ENCODE measurements around the gene PLCB2. TPM values are rescaled to one million over a fixed set of nuclear protein-coding genes. Genes with fewer than 3 reads are reported as not detected.

Gene PLCB2
- total and polyA plus RNA-seq, 7 experiments from 2014 or later: 19.8 to 359 (median 181) TPM

DNA sequence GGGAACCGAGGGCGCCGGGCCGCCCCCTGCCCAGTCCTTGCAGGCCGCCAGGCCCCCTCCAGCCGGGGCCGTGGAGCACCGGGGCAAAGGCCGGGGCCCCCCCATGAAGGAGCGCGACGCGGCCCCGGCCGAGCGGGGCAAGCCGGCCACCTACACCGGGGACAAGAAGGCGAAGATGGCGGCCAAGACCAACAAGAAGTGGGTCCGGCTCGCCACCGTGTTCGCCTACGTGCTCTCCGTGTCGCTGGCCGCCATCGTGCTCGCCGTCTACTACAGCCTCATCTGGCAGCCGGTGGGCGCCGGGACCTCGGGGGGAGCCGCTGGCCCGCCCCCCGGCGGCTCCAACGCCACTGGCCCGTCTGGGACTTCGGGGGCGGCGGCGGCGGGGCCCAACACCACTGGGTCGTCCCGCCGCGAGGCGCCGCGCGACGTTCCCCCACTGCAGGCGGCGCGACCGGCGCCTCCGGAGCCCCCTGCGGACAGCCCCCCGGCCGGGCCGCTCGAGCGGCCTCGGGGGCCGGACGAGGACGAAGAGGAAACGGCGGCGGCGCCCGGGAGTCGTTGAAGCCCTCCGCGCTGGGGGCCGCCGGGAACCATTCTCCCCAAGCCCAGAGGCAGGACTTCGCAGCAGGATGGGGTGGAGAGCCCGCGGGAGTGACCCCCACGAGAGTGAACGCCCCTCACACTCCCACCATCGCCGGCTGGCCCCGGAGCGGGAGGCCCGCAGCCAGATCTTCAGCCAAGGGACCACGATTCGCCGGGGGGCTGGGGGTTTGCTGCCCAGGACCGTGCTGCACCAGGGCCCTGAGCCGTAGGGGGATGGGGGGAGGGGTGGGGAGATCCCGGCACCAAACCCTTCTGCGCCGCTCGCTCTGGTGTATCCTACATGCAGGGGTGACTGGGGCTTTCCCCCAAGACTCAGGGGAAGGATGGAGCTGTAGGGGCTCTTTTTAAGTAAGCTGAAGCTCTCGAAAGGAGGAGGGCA lies 16.5 kb upstream of the PLCB2 start:
- H3K36me3 ChIP-seq (ENCODE audit: control insufficient read depth in 2 of 3, insufficient read depth in 3 of 3, low read length in 3 of 3): no peaks in the 10 kb centered on the region
- Mint-ChIP-seq H3K4me1 (peaks cover 19 to 56% (median 46%) of the 10 kb centered on the region in 7 donors), H3K4me3 (peak overlapping the region; percentile 69 to 88 (median 84)), H3K27me3 (peaks cover 0 to 19% (median 0%) of the 10 kb centered on the region in 5 donors), H3K27ac (peak overlapping the region in 7 of 9 donors; percentile 28 to 78 (median 52)), H3K36me3 (peaks cover 0 to 11% (median 0%) of the 10 kb centered on the region in 5 donors), H3K9me3 (no peaks in the 10 kb centered on the region)
- no peak for ATAC-seq
- H3K4me1 ChIP-seq (ENCODE audit: control insufficient read depth in 2 of 2, insufficient read depth in 2 of 2, low read length in 2 of 2): peaks cover 15% of the 10 kb centered on the region in 2 donors
- ChIA-PET POLR2A (interaction anchor here (0.8 to 4.9 kb wide), 6 partner anchors 7 to 58 kb away, joined by 3 to 35 read pairs (median 8); partner anchors contain the start of genes KNSTRN and PLCB2), CTCF (interaction anchor here (1.1 to 19.9 kb wide), 8 partner anchors 13 to 98 kb away, joined by 3 to 366 read pairs (median 6); partner anchors contain the start of gene CCDC9B)
- intact Hi-C loops (cut with micrococcal nuclease): loop anchor here (1.0 to 5.0 kb wide), 13 partner anchors 16 to 793 kb away; partner anchors contain the start of genes ANKRD63 (in 2 of the 2), DISP2 (in 2 of the 2), BUB1B (in 1 of the 2) and EIF2AK4 (in 1 of the 2)
- no peaks in the 10 kb centered on the region for H3K9me3 ChIP-seq (ENCODE audit: control insufficient read depth in 2 of 3, low read length in 3 of 3)
- H3K27me3 ChIP-seq (ENCODE audit: control insufficient read depth in 2 of 2, insufficient read depth in 2 of 2, low read length in 2 of 2): no peaks in the 10 kb centered on the region
- peak overlapping the region; percentile 34 for H3K4me3 ChIP-seq (ENCODE audit: low read length)
- no peak overlapping the region for H3K27ac ChIP-seq (ENCODE audit: low read depth, low read length)
- DNase-seq: peak in 4 of 9 donors; percentile 16 to 67 (median 24)

DNA sequence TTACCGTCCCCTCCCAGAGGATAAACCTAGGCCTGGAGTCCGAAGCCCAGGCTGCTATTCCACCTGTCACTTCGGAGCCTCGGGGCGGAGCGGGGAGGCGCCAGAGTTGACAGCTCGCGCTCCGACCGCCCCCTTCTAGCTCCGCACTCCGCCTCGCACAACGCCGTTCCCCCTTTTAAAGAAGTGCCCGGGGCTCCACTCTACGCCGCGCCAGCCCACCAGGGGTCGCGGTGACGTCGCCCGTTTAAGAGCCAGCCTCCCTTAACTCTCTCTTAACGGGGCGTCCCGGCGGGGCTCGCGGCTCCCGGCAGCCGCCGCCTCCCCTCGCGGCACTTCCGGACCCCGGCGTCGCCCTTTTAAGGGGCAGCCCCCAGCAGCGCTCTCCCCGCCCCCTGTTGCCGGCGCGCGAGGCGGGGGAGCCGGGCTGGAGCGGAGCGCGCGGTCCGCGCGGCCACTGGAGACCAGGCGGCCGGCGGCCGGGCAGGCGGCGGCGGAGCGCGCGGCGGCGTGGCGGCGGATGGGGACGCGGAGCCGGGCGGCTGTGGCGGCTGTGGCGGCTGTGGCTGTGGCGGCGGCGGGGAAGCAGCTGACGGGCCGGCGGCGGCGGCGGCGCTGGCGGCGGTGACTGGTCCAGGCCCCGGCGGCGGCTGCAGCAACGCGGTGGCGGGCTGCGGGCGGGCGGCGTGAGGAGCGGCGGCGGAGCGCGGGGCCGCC lies 15.7 kb upstream of the PLCB2 start, which contains the start of gene INAFM2:
Gene INAFM2, plus strand, starts transcription at position 454 of the 714 bp plus-strand sequence. CDS start 364 bp downstream, outside the sequence.
- Histone ChIP-seq H3K36me3 (ENCODE audit: control insufficient read depth in 2 of 3, insufficient read depth in 3 of 3, low read length in 3 of 3) (no peaks in the 10 kb centered on the region), H3K9me3 (ENCODE audit: control insufficient read depth in 2 of 3, low read length in 3 of 3) (no peaks in the 10 kb centered on the region), H3K27me3 (ENCODE audit: control insufficient read depth in 2 of 2, insufficient read depth in 2 of 2, low read length in 2 of 2) (no peaks in the 10 kb centered on the region), H3K27ac (ENCODE audit: low read depth, low read length) (peak within 1 kb of the TSS; percentile 66), H3K4me3 (ENCODE audit: low read length) (peak within 1 kb of the TSS; percentile 34), H3K4me1 (ENCODE audit: control insufficient read depth in 2 of 2, insufficient read depth in 2 of 2, low read length in 2 of 2) (peaks cover 15% of the 10 kb centered on the region in 2 donors)
- H3K4me1 Mint-ChIP-seq: peaks cover 19 to 51% (median 43%) of the 10 kb centered on the region in 7 donors
- H3K27me3 Mint-ChIP-seq: peaks cover 0 to 23% (median 0%) of the 10 kb centered on the region in 5 donors
- ATAC-seq (peak; percentile 95), DNase-seq (peak; percentile 77 to 91 (median 89))
- peak within 1 kb of the TSS in 8 of 9 donors; percentile 56 to 86 (median 80) for H3K27ac Mint-ChIP-seq
- POLR2A ChIA-PET: interaction anchor here (0.6 to 8.6 kb wide), 10 partner anchors 8 to 275 kb away, joined by 3 to 93 read pairs (median 4); partner anchors contain the start of genes IVD and PLCB2
- intact Hi-C loops (cut with micrococcal nuclease): loop anchor here (1.0 to 5.0 kb wide), 12 partner anchors 15 to 794 kb away; partner anchors contain the start of genes ANKRD63 (in 2 of the 2), BUB1B (in 1 of the 2), DISP2 (in 1 of the 2) and EIF2AK4 (in 1 of the 2)
- peak within 1 kb of the TSS; percentile 69 to 89 (median 84) for H3K4me3 Mint-ChIP-seq
- CTCF ChIA-PET: interaction anchor here (0.6 to 19.9 kb wide), 10 partner anchors 9 to 178 kb away, joined by 3 to 366 read pairs (median 5); partner anchors contain the start of genes CCDC9B and PLCB2
- no peaks in the 10 kb centered on the region for H3K9me3 Mint-ChIP-seq
- H3K36me3 Mint-ChIP-seq: peaks cover 0 to 11% (median 0%) of the 10 kb centered on the region in 5 donors

DNA sequence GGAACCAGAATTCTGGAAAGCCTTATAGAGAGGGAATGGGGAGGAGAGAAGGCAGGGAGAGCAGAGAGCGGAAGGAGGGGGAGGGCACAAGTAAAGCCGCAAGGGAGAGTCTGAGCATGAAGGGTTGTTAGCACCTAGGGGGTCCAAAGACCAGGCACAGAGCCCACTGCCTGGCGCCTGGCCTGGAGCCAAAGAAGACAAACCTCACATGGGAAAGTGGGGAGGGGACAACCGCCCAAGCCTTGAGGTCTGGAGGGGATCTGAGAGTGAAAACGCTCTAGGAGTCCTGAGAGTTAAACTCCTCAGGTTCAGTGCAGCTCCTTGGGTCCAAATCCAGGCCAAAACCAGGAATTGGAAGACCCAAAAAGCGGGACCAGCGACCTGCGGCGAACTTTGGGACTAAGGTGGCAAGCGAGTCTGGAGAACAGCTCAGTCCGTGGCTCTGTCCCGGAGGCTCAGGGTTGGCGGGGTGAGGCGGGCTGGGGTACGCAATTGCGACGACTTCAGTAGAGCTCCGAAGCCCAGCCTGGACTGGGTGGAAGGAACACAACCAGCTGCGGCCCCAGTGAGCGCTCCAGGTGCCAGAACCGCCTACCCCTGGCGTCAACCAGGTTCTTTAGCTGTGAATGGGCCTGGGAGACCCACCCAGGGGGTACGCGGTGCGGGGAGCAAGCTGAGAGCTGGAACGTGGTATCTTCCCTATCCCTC lies 14.9 kb upstream of the PLCB2 start:
- Mint-ChIP-seq H3K4me3 (peak overlapping the region; percentile 69 to 89 (median 83)), H3K36me3 (peaks cover 0 to 10% (median 0%) of the 10 kb centered on the region in 5 donors), H3K27me3 (peaks cover 0 to 27% (median 0%) of the 10 kb centered on the region in 5 donors), H3K9me3 (no peaks in the 10 kb centered on the region), H3K27ac (peak overlapping the region in 6 of 9 donors; percentile 56 to 86 (median 82)), H3K4me1 (peaks cover 19 to 47% (median 37%) of the 10 kb centered on the region in 7 donors)
- no peaks in the 10 kb centered on the region for H3K36me3 ChIP-seq (ENCODE audit: control insufficient read depth in 2 of 3, insufficient read depth in 3 of 3, low read length in 3 of 3)
- no peaks in the 10 kb centered on the region for H3K27me3 ChIP-seq (ENCODE audit: control insufficient read depth in 2 of 2, insufficient read depth in 2 of 2, low read length in 2 of 2)
- POLR2A ChIA-PET: interaction anchor here (0.6 to 8.6 kb wide), 11 partner anchors 8 to 274 kb away, joined by 3 to 93 read pairs (median 4); partner anchors contain the start of genes IVD and PLCB2
- intact Hi-C loops (cut with micrococcal nuclease): loop anchor here (1.0 to 5.0 kb wide), 12 partner anchors 14 to 795 kb away; partner anchors contain the start of genes ANKRD63 (in 2 of the 2), BUB1B (in 1 of the 2), DISP2 (in 1 of the 2) and EIF2AK4 (in 1 of the 2)
- ATAC-seq (no peak), DNase-seq (no peak)
- no peaks in the 10 kb centered on the region for H3K9me3 ChIP-seq (ENCODE audit: control insufficient read depth in 2 of 3, low read length in 3 of 3)
- CTCF ChIA-PET: interaction anchor here (0.5 to 19.9 kb wide), 11 partner anchors 8 to 243 kb away, joined by 3 to 366 read pairs (median 4); partner anchors contain the start of genes CCDC9B and PLCB2
- H3K27ac ChIP-seq (ENCODE audit: low read depth, low read length): peak overlapping the region; percentile 66
- H3K4me1 ChIP-seq (ENCODE audit: control insufficient read depth in 2 of 2, insufficient read depth in 2 of 2, low read length in 2 of 2): peaks cover 15% of the 10 kb centered on the region in 2 donors
- peak overlapping the region; percentile 31 for H3K4me3 ChIP-seq (ENCODE audit: low read length)

DNA sequence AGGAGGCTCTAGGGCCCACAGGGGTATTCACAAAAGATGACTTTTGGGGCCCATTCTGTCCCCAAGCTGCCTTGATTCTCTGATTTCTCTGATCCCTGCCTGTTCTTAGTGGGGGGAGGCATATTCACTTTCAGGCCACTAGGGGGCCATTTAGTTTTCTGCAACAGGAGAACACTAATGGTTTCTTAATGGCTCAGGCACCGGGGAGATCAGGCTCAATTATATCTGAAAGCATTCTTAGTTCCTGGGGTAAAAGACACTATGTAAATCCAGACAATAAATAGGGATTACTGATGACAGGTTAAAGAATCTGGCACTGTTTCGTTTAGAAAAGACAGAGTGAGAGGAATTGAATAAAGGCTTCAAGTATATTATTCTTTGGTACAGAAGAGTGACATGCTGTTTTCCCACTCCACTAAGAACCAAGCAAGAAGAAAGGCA lies 13.2 kb upstream of the PLCB2 start:
- Histone ChIP-seq H3K4me1 (ENCODE audit: control insufficient read depth in 2 of 2, insufficient read depth in 2 of 2, low read length in 2 of 2) (peaks cover 15% of the 10 kb centered on the region in 2 donors), H3K27ac (ENCODE audit: low read depth, low read length) (no peak overlapping the region), H3K9me3 (ENCODE audit: control insufficient read depth in 2 of 3, low read length in 3 of 3) (no peaks in the 10 kb centered on the region), H3K36me3 (ENCODE audit: control insufficient read depth in 2 of 3, insufficient read depth in 3 of 3, low read length in 3 of 3) (no peaks in the 10 kb centered on the region), H3K4me3 (ENCODE audit: low read length) (no peak overlapping the region), H3K27me3 (ENCODE audit: control insufficient read depth in 2 of 2, insufficient read depth in 2 of 2, low read length in 2 of 2) (no peaks in the 10 kb centered on the region)
- Mint-ChIP-seq H3K27ac (peak overlapping the region in 8 of 9 donors; percentile 31 to 89 (median 42)), H3K9me3 (no peaks in the 10 kb centered on the region), H3K27me3 (peaks cover 0 to 42% (median 0%) of the 10 kb centered on the region in 5 donors), H3K4me3 (peak overlapping the region in 6 of 10 donors; percentile 4 to 53 (median 26)), H3K36me3 (peaks cover 0 to 7% (median 0%) of the 10 kb centered on the region in 5 donors), H3K4me1 (peaks cover 19 to 38% (median 31%) of the 10 kb centered on the region in 7 donors)
- CTCF ChIA-PET: interaction anchor here (0.7 to 19.9 kb wide), 6 partner anchors 8 to 101 kb away, joined by 3 to 366 read pairs (median 7); partner anchors contain the start of genes CCDC9B and PLCB2
- ATAC-seq (peak; percentile 31), DNase-seq (peak in 8 of 9 donors; percentile 41 to 76 (median 70))
- POLR2A ChIA-PET: interaction anchor here (0.6 to 8.6 kb wide), 5 partner anchors 11 to 262 kb away, joined by 3 to 93 read pairs (median 3); partner anchors contain the start of gene PLCB2
- intact Hi-C loops (cut with micrococcal nuclease): loop anchor here (1.0 to 5.0 kb wide), 11 partner anchors 14 to 796 kb away; partner anchors contain the start of genes ANKRD63 (in 2 of the 2), FSIP1 (in 2 of the 2), BUB1B (in 1 of the 2) and EIF2AK4 (in 1 of the 2)

DNA sequence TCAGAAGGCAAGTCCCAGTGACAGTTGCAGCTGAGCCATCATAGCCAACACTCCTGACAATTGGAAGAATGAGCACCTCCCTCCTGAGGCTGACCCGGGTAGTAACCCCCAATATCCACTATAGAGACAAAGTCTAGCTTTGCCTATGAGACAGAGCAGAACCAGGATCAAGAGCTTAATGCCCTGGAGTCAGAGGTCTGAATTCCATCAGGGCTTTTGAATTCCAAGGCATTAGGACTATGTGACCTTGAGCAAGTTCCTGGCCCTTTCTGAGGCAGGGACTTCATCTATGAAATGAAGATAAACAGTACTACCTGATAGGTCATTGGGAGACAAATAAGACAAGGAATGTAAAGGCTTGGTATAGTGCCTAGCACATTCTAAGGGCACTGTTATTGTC lies 12.7 kb upstream of the PLCB2 start:
- POLR2A ChIA-PET: interaction anchor here (0.9 to 8.6 kb wide), 4 partner anchors 11 to 19 kb away, joined by 3 to 93 read pairs (median 3); partner anchors contain the start of gene PLCB2
- H3K4me3 Mint-ChIP-seq: no peak overlapping the region
- ATAC-seq (no peak), DNase-seq (no peak)
- Histone ChIP-seq H3K4me3 (ENCODE audit: low read length) (no peak overlapping the region), H3K27me3 (ENCODE audit: control insufficient read depth in 2 of 2, insufficient read depth in 2 of 2, low read length in 2 of 2) (no peaks in the 10 kb centered on the region), H3K36me3 (ENCODE audit: control insufficient read depth in 2 of 3, insufficient read depth in 3 of 3, low read length in 3 of 3) (no peaks in the 10 kb centered on the region), H3K4me1 (ENCODE audit: control insufficient read depth in 2 of 2, insufficient read depth in 2 of 2, low read length in 2 of 2) (peaks cover 14 to 15% of the 10 kb centered on the region in 2 donors), H3K27ac (ENCODE audit: low read depth, low read length) (no peak overlapping the region), H3K9me3 (ENCODE audit: control insufficient read depth in 2 of 3, low read length in 3 of 3) (no peaks in the 10 kb centered on the region)
- peak overlapping the region in 1 of 9 donors; percentile 55 for H3K27ac Mint-ChIP-seq
- H3K27me3 Mint-ChIP-seq: peaks cover 0 to 47% (median 0%) of the 10 kb centered on the region in 5 donors
- H3K4me1 Mint-ChIP-seq: peaks cover 18 to 36% (median 26%) of the 10 kb centered on the region in 7 donors
- CTCF ChIA-PET: interaction anchor here (0.6 to 19.9 kb wide), 6 partner anchors 9 to 941 kb away, joined by 3 to 366 read pairs (median 7); partner anchors contain the start of genes CCDC9B and PLCB2
- intact Hi-C loops (cut with micrococcal nuclease): loop anchor here (2.0 to 5.0 kb wide), 8 partner anchors 38 to 797 kb away; partner anchors contain the start of genes ANKRD63 (in 2 of the 2), FSIP1 (in 2 of the 2), BUB1B (in 1 of the 2) and EIF2AK4 (in 1 of the 2)
- H3K36me3 Mint-ChIP-seq: peaks cover 0 to 6% (median 0%) of the 10 kb centered on the region in 5 donors
- no peaks in the 10 kb centered on the region for H3K9me3 Mint-ChIP-seq
